HepG2 (cell line): ENCODE measurements around the gene NEGR1. TPM values are rescaled to one million over a fixed set of nuclear protein-coding genes. Genes with fewer than 3 reads are reported as not detected.

Experiments
- ATAC-seq: fragments of 200-7000 bp; cut with Tn5 transposase; 3 replicates; pipeline ENCODE4 v1.9.1; 2020; ENCODE audit warnings: mild to moderate bottlenecking, moderate library complexity
- BruUV-seq: library from RNA; stranded (reverse); fragments of 400-500 nt; replicated peaks from 2 replicates; lab custom pipeline; 2021; lab: Mats Ljungman, UMichigan
- CTCF ChIA-PET: fragments of 300-600 bp; formaldehyde crosslinking; extraction: SDS; loops from one replicate; lab custom pipeline; 2021; ENCODE audit warnings: low total read pairs, inconsistent platforms, low intra/inter-chr PET ratio; lab: Yijun Ruan, JAX
- POLR2A ChIA-PET: fragments of 350-600 bp; sonication (Branson Sonifier 250); formaldehyde crosslinking; loops from one replicate; lab custom pipeline; 2020; ENCODE audit warnings: antibody characterized with exemption, inconsistent platforms; lab: Yijun Ruan, JAX
- DNase-seq: peaks from one replicate; pipeline ENCODE4 v3.0.0-alpha.2; 2015; ENCODE audit warnings: low spot score
- FAIRE-seq: peaks from 3 replicates; lab custom pipeline; 2011; peaks lifted over from hg19 to GRCh38; lab: Jason Lieb, UNC
- H2AFZ ChIP-seq: one replicate; pipeline ENCODE4 v1.6.1; 2011; ENCODE audit warnings: low read length, inconsistent platforms
- H3K27ac ChIP-seq: fragments of 300-600 bp; 3 replicates; pipeline ENCODE4 v1.8.0; 2011; ENCODE audit warnings: mixed run types, mild to moderate bottlenecking, mixed read lengths, low read length, inconsistent platforms; ENCODE audit not compliant: insufficient read depth; ENCODE audit errors: extremely low read length
- H3K27me3 ChIP-seq, 2 experiments: fragments of 200-600 bp in 1 of 2; 2 replicates in 1 of 2; 3 replicates in 1 of 2; pipeline versions ENCODE4 v1.6.0 to v1.8.0; 2011; ENCODE audit warnings: low read length in 2 of 2, mild to moderate bottlenecking in 2 of 2, moderate library complexity in 2 of 2, inconsistent platforms in 1 of 2; ENCODE audit not compliant: insufficient read depth in 2 of 2, control insufficient read depth in 1 of 2
- H3K36me3 ChIP-seq, 2 experiments: fragments of 200-600 bp in 1 of 2; replicated peaks in 1 of 2; 2 replicates in 1 of 2; 3 replicates in 1 of 2; pipeline versions ENCODE4 v1.5.1 to v1.8.0; 2011; ENCODE audit warnings: low read length in 2 of 2, inconsistent platforms in 1 of 2; ENCODE audit not compliant: insufficient read depth in 2 of 2, control insufficient read depth in 1 of 2
- H3K4me1 ChIP-seq: 2 replicates; pipeline ENCODE4 v1.5.1; 2012; ENCODE audit warnings: low read length, inconsistent platforms; ENCODE audit not compliant: insufficient read depth
- H3K4me2 ChIP-seq: 2 replicates; pipeline ENCODE4 v1.6.0; 2011; ENCODE audit warnings: low read depth, low read length, inconsistent platforms
- H3K4me3 ChIP-seq, 3 experiments: fragments of 200-600 bp in 1 of 3; sonication (generic), shearing (Covaris generic) in 1 of 3; replicated peaks in 1 of 3; 2 replicates each; pipeline ENCODE4 v1.5.1; 2011 to 2016; ENCODE audit warnings: low read length in 3 of 3, inconsistent platforms in 2 of 3, low read depth in 2 of 3, mild to moderate bottlenecking in 2 of 3, control low read depth in 1 of 3, mixed read lengths in 1 of 3; ENCODE audit not compliant: insufficient read depth in 1 of 3
- H3K79me2 ChIP-seq: one replicate; pipeline ENCODE4 v1.6.1; 2011; ENCODE audit warnings: low read length, inconsistent platforms; ENCODE audit not compliant: insufficient read depth
- H3K9ac ChIP-seq: 2 replicates; pipeline ENCODE4 v1.6.0; 2011; ENCODE audit warnings: mild to moderate bottlenecking, low read depth, low read length, inconsistent platforms; ENCODE audit not compliant: insufficient read depth
- H3K9me3 ChIP-seq: 2 replicates; pipeline ENCODE4 v1.5.1; 2012; ENCODE audit warnings: mild to moderate bottlenecking, low read length
- H4K20me1 ChIP-seq: 2 replicates; pipeline ENCODE4 v1.6.0; 2011; ENCODE audit warnings: inconsistent platforms, mild to moderate bottlenecking, low read length, moderate library complexity; ENCODE audit not compliant: insufficient read depth
- ARID5B ChIP-seq: IDR thresholded peaks from 2 replicates; pipeline ENCODE4 v1.4.0; 2020; ENCODE audit warnings: mild to moderate bottlenecking, missing genetic modification reagents
- TCF7L2 ChIP-seq: IDR thresholded peaks from 2 replicates; pipeline ENCODE4 v1.6.1; 2011; ENCODE audit warnings: mild to moderate bottlenecking, low read depth, low read length, moderate library complexity
- TMF1 ChIP-seq: sonication (generic); formaldehyde crosslinking; IDR thresholded peaks from 2 replicates; pipeline ENCODE4 v1.8.1; 2022; ENCODE audit warnings: low read depth, missing genetic modification reagents
- in situ Hi-C: cut with HindIII; loops from 2 replicates; pipeline ENCODE4 v1.10.0; 2017; ENCODE audit warnings: low pct_unique_long_range_greater_than_20kb; ENCODE audit not compliant: extremely low pct_ligation_motif_present
- intact Hi-C: fragments of 100-400 bp; cut with micrococcal nuclease; formaldehyde crosslinking; loops from one replicate; pipeline ENCODE4 v1.10.0; 2022; ENCODE audit not compliant: unreplicated experiment
- polyA plus RNA-seq, 8 experiments: library from polyadenylated mRNA; depleted of rRNA in 3 of 8; stranded (reverse) in 7 of 8; unstranded in 1 of 8; fragments of >200 nt; fragmentation: Illumina TruSeq in 4 of 8; extraction: Trizol in 4 of 8; gene quantifications; 2 replicates each; pipeline versions ENCODE4 v1.2.1 to v1.2.3, GENCODE V29; 2011 to 2016; ENCODE audit warnings: low read depth in 4 of 8, missing spikeins in 1 of 8, mixed read lengths in 1 of 8; ENCODE audit not compliant: insufficient read depth in 1 of 8
- total RNA-seq, 5 experiments: library from RNA; depleted of rRNA; stranded (reverse); fragments of >200 nt; fragmentation: Illumina TruSeq; extraction: Trizol; gene quantifications; 2 replicates each; pipeline ENCODE4 v1.2.3, GENCODE V29; 2016; ENCODE audit warnings: low read depth in 1 of 5
- TF ChIP-seq, protein P1 (sequence below): sonication (generic); formaldehyde crosslinking; IDR thresholded peaks from 2 replicates; pipeline ENCODE4 v1.4.0; 2020; ENCODE audit warnings: mild to moderate bottlenecking, low read depth, missing genetic modification reagents
- TF ChIP-seq, protein P2 (sequence below): sonication (generic); formaldehyde crosslinking; IDR thresholded peaks from 2 replicates; pipeline ENCODE4 v1.4.0; 2020; ENCODE audit warnings: mild to moderate bottlenecking, missing genetic modification reagents
- TF ChIP-seq, protein P3 (sequence below): IDR thresholded peaks from 2 replicates; pipeline ENCODE4 v1.6.1; 2018; ENCODE audit warnings: missing genetic modification reagents, mild to moderate bottlenecking, missing compliant biosample characterization

The NEGR1 gene
- total and polyA plus RNA-seq, 2 of the 13 experiments (the other 11 are each of a cell fraction or from before 2014, with no cell fraction given), result not detected

DNA sequence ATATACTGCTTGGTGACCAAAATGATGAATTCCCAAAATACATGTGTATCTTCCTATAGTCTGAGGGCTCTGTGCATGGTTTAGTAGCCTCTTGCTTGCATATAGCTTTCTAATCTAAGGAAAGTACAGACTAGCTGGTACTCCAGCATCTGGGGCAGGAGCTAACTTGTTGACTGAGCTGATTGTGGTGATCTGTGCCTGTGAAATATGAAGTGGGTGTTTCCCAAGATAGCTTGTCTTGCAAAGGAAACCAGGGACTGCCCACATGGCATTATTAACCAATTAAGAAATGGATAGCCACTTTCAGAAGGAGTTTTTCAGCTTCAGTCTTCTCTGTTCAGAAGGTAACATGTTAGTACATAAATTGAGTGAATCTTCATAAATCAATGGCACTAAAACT is 219.8 kb downstream of the NEGR1 start:
- intact Hi-C loops, result no loop called here
- no peaks in the 10 kb centered on the region for H3K36me3 ChIP-seq
- no peaks in the 10 kb centered on the region for H3K79me2 ChIP-seq
- no peak overlapping the region for H3K27ac ChIP-seq
- TF ChIP-seq ARID5B (CRISPR knock-in tag), result no peak
- TF ChIP-seq, protein P1, sequence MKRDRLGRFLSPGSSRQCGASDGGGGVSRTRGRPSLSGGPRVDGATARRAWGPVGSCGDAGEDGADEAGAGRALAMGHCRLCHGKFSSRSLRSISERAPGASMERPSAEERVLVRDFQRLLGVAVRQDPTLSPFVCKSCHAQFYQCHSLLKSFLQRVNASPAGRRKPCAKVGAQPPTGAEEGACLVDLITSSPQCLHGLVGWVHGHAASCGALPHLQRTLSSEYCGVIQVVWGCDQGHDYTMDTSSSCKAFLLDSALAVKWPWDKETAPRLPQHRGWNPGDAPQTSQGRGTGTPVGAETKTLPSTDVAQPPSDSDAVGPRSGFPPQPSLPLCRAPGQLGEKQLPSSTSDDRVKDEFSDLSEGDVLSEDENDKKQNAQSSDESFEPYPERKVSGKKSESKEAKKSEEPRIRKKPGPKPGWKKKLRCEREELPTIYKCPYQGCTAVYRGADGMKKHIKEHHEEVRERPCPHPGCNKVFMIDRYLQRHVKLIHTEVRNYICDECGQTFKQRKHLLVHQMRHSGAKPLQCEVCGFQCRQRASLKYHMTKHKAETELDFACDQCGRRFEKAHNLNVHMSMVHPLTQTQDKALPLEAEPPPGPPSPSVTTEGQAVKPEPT (CRISPR knock-in tag), result no peak
- TF ChIP-seq, protein P2, sequence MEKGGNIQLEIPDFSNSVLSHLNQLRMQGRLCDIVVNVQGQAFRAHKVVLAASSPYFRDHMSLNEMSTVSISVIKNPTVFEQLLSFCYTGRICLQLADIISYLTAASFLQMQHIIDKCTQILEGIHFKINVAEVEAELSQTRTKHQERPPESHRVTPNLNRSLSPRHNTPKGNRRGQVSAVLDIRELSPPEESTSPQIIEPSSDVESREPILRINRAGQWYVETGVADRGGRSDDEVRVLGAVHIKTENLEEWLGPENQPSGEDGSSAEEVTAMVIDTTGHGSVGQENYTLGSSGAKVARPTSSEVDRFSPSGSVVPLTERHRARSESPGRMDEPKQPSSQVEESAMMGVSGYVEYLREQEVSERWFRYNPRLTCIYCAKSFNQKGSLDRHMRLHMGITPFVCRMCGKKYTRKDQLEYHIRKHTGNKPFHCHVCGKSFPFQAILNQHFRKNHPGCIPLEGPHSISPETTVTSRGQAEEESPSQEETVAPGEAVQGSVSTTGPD (CRISPR knock-in tag), result no peak
- TF ChIP-seq TCF7L2, result no peak
- TF ChIP-seq, protein P3, sequence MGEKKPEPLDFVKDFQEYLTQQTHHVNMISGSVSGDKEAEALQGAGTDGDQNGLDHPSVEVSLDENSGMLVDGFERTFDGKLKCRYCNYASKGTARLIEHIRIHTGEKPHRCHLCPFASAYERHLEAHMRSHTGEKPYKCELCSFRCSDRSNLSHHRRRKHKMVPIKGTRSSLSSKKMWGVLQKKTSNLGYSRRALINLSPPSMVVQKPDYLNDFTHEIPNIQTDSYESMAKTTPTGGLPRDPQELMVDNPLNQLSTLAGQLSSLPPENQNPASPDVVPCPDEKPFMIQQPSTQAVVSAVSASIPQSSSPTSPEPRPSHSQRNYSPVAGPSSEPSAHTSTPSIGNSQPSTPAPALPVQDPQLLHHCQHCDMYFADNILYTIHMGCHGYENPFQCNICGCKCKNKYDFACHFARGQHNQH (CRISPR knock-in tag), result no peak
- no peak for TF ChIP-seq TMF1
- no peaks in the 10 kb centered on the region for H4K20me1 ChIP-seq
- ATAC-seq (no peak), DNase-seq (no peak), FAIRE-seq (no peak)
- H3K4me2 ChIP-seq, result no peak overlapping the region
- H3K4me3 ChIP-seq, result no peak overlapping the region
- H3K9me3 ChIP-seq, result no peaks in the 10 kb centered on the region
- ChIA-PET CTCF (no interaction called here), POLR2A (no interaction called here)
- no peak overlapping the region for H3K9ac ChIP-seq
- no peaks in the 10 kb centered on the region for H3K4me1 ChIP-seq
- H3K27me3 ChIP-seq, result no peaks in the 10 kb centered on the region
- in situ Hi-C loops, result no loop called here
- BruUV-seq, result no TSS peak
- no peak overlapping the region for H2AFZ ChIP-seq
